Upper lobe of left lung (tissue), 6 donors: ENCODE results near the gene WBP1L. TPM values are rescaled to one million over a fixed set of nuclear protein-coding genes. Genes with fewer than 3 reads are reported as not detected.

Source experiments
- ATAC-seq, 2 donors: fragments of 200-7000 bp; cut with Tn5 transposase; one replicate each; pipeline ENCODE4 v1.9.1; 2022; ENCODE audit warnings: mild to moderate bottlenecking in 2 of 2, moderate library complexity in 2 of 2; ENCODE audit not compliant: low FRiP score in 2 of 2
- DNase-seq, 2 donors: peaks; one replicate each; pipeline ENCODE4 v3.0.0-alpha.2; 2019 to 2020
- H3K27ac ChIP-seq, 4 donors: fragments of 200-600 bp; sonication (generic); one replicate each; pipeline ENCODE4 v1.5.1; 2016 to 2019
- H3K27me3 ChIP-seq, 4 donors: fragments of 200-600 bp; sonication (generic); one replicate each; pipeline ENCODE4 v1.5.1; 2017 to 2019
- H3K36me3 ChIP-seq, 4 donors: fragments of 200-600 bp; sonication (generic); one replicate each; pipeline ENCODE4 v1.5.1; 2016 to 2019
- H3K4me1 ChIP-seq, 4 donors: fragments of 200-600 bp; sonication (generic); one replicate each; pipeline ENCODE4 v1.5.1; 2018 to 2019
- H3K4me3 ChIP-seq, 4 donors: fragments of 200-600 bp; sonication (generic); one replicate each; pipeline ENCODE4 v1.5.1; 2017 to 2019; ENCODE audit warnings: mild to moderate bottlenecking in 2 of 4, moderate library complexity in 1 of 4
- H3K9me3 ChIP-seq, 4 donors: fragments of 200-600 bp; sonication (generic); one replicate each; pipeline ENCODE4 v1.5.1; 2018 to 2019
- EP300 ChIP-seq, 4 donors: sonication (generic); formaldehyde crosslinking; IDR thresholded peaks; one replicate each; pipeline ENCODE4 v1.5.1; 2017; ENCODE audit warnings: antibody characterized with exemption in 4 of 4, control low read depth in 2 of 4
- POLR2A ChIP-seq, 4 donors: fragments of 450-650 bp; IDR thresholded peaks; one replicate each; pipeline ENCODE4 v1.5.1; 2016 to 2017; ENCODE audit warnings: antibody characterized with exemption in 4 of 4, mild to moderate bottlenecking in 2 of 4
- POLR2AphosphoS5 ChIP-seq, 2 donors: sonication (generic); formaldehyde crosslinking; IDR thresholded peaks; one replicate each; pipeline ENCODE4 v1.5.1; 2017; ENCODE audit warnings: antibody characterized with exemption in 2 of 2
- WGBS, 2 donors: methylation state at CpG; one replicate each; pipeline ENCODE4 v1.1.5; 2017 to 2018; 5-methylcytosine and 5-hydroxymethylcytosine counted together
- total RNA-seq, 6 donors: library from RNA; depleted of rRNA in 4 of 6; stranded (reverse); fragments of >200 nt in 4 of 6; gene quantifications; one replicate each; pipeline versions ENCODE4 v1.1.0 to v1.2.1, GENCODE V29; 2016 to 2021
- TF ChIP-seq, protein P1 (sequence below), 6 experiments: fragments of 450-650 bp in 4 of 6; fragments of 200-600 bp in 2 of 6; sonication (generic) in 2 of 6; IDR thresholded peaks; one replicate each; pipeline ENCODE4 v1.5.1; 2016 to 2019; ENCODE audit warnings: antibody characterized with exemption in 6 of 6
- donor health status: DM: no; HTN: no; CAD: no; lungs with moderate emphysema.
- donor health status: DM: no; HTN: yes; CAD: no; lungs with severe emphysema.

WBP1L gene
- total RNA-seq, 6 donors from 2014 or later, result 41.7 to 76.6 (median 54.7) TPM

GRCh38 chr10:102726274-102726673, 17.5 kb upstream of the WBP1L start:
- 90 to 92% methylated on average over 1 to 2 of the region's 3 CpGs for WGBS, 2 donors
- ATAC-seq (peak in 1 of 2 donors; percentile 54), DNase-seq (peak in 1 of 2 donors; percentile 33)
- Histone ChIP-seq H3K4me3 (no peak overlapping the region), H3K36me3 (peaks cover 0 to 7% (median 1%) of the 10 kb centered on the region in 4 donors), H3K9me3 (no peaks in the 10 kb centered on the region), H3K4me1 (peaks cover 3 to 8% (median 6%) of the 10 kb centered on the region in 4 donors), H3K27me3 (no peaks in the 10 kb centered on the region), H3K27ac (no peak overlapping the region)
- TF ChIP-seq POLR2A (IDR thresholded peaks at IDR 0.05) (peak in 1 of 4 donors; percentile 19), POLR2AphosphoS5 (IDR thresholded peaks at IDR 0.05) (no peak)

DNA sequence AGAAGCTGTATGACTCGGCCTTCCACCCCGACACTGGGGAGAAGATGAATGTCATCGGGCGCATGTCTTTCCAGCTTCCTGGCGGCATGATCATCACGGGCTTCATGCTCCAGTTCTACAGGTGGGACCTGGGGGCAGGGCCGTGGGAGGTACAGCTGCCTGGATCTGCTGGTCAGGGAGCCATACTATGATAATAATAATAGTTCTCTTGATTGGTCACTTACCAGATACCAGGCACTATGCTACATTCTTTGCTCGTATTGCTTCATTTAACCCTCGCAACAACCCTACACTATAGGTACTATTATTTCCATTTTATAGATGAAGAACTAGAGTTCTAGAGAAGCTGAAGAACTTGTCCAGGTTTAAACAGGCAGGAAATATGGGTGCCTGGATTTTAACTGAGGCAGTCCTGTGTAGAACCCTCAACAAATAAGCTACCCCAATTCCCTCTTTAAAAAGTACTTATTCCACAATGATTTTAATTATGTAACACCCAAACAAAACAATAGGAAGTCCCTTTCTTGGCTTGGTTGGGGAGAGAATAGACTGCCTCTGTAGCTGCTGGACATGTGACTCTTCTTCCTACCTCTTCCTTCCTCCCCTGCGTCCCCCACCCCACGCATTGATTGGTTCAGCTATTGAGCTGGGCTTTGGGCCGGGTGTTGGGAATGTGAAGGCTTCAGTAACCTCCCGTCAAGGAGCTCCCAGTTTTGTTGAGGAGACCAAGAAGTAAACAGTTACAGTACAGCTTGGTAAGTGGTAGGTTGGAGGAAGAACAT, 16.5 kb upstream of the WBP1L start:
- Histone ChIP-seq H3K27me3 (no peaks in the 10 kb centered on the region), H3K4me1 (peaks cover 3 to 8% (median 6%) of the 10 kb centered on the region in 4 donors), H3K4me3 (no peak overlapping the region), H3K9me3 (no peaks in the 10 kb centered on the region), H3K36me3 (peaks cover 0 to 7% (median 3%) of the 10 kb centered on the region in 4 donors), H3K27ac (peak overlapping the region in 2 of 4 donors; percentile 18 to 60)
- WGBS, 2 donors, result 62 to 75% methylated on average over 12 to 13 of the region's 13 CpGs
- no peak for DNase-seq
- TF ChIP-seq POLR2AphosphoS5 (IDR thresholded peaks at IDR 0.05) (no peak), POLR2A (IDR thresholded peaks at IDR 0.05) (no peak), EP300 (IDR thresholded peaks at IDR 0.05) (no peak)
- TF ChIP-seq, protein P1, sequence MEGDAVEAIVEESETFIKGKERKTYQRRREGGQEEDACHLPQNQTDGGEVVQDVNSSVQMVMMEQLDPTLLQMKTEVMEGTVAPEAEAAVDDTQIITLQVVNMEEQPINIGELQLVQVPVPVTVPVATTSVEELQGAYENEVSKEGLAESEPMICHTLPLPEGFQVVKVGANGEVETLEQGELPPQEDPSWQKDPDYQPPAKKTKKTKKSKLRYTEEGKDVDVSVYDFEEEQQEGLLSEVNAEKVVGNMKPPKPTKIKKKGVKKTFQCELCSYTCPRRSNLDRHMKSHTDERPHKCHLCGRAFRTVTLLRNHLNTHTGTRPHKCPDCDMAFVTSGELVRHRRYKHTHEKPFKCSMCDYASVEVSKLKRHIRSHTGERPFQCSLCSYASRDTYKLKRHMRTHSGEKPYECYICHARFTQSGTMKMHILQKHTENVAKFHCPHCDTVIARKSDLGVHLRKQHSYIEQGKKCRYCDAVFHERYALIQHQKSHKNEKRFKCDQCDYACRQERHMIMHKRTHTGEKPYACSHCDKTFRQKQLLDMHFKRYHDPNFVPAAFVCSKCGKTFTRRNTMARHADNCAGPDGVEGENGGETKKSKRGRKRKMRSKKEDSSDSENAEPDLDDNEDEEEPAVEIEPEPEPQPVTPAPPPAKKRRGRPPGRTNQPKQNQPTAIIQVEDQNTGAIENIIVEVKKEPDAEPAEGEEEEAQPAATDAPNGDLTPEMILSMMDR (IDR thresholded peaks at IDR 0.05), result no peak
- ATAC-seq, result peak in 1 of 2 donors; percentile 58

- Histone ChIP-seq H3K27me3 (no peaks in the 10 kb centered on the region), H3K4me3 (no peak overlapping the region), H3K9me3 (no peaks in the 10 kb centered on the region), H3K4me1 (peaks cover 3 to 8% (median 6%) of the 10 kb centered on the region in 4 donors), H3K36me3 (peaks cover 0 to 16% (median 5%) of the 10 kb centered on the region in 4 donors), H3K27ac (no peak overlapping the region)
- peak; percentile 90 to 94 for ATAC-seq
- peak; percentile 89 to 94 for DNase-seq
- WGBS, 2 donors, result 45 to 66% methylated on average over 24 to 30 of the region's 30 CpGs
- TF ChIP-seq, protein P1 (IDR thresholded peaks at IDR 0.05), result peak; percentile 90 to 95 (median 93)
- TF ChIP-seq POLR2A (IDR thresholded peaks at IDR 0.05), result no peak
These were observed 14.4 kb upstream of the WBP1L start for GRCh38 chr10:102729029-102730026.

- TF ChIP-seq POLR2A (IDR thresholded peaks at IDR 0.05), result no peak
- TF ChIP-seq, protein P1 (IDR thresholded peaks at IDR 0.05), result no peak
- TF ChIP-seq EP300 (IDR thresholded peaks at IDR 0.05), result no peak
- TF ChIP-seq POLR2AphosphoS5 (IDR thresholded peaks at IDR 0.05), result no peak
- no peak overlapping the region for H3K27ac ChIP-seq
- H3K9me3 ChIP-seq, result no peaks in the 10 kb centered on the region
- no peak overlapping the region for H3K4me3 ChIP-seq
- WGBS, 2 donors, result 77% methylated on average over 5 of the region's 5 CpGs
- ATAC-seq (no peak), DNase-seq (no peak)
- no peaks in the 10 kb centered on the region for H3K27me3 ChIP-seq
- H3K4me1 ChIP-seq, result peaks cover 3 to 8% (median 6%) of the 10 kb centered on the region in 4 donors
- peaks cover 0 to 16% (median 5%) of the 10 kb centered on the region in 4 donors for H3K36me3 ChIP-seq
These were observed 12.4 kb upstream of the WBP1L start for GRCh38 chr10:102731222-102731800.
